Smooth muscle cell (in vitro differentiated cells): ENCODE data around the gene ACTL8. TPM values are rescaled to one million over a fixed set of nuclear protein-coding genes. Genes with fewer than 3 reads are reported as not detected.

Source experiments
- DNase-seq: peaks from one replicate; lab custom pipeline; 2025; ENCODE audit not compliant: unreplicated experiment; lab: John Stamatoyannopoulos, UW
- H2AFZ ChIP-seq: fragments of 200-600 bp; sonication (generic); 2 replicates; pipeline ENCODE4 v1.6.0; 2016; ENCODE audit warnings: antibody characterized with exemption, low read depth, mild to moderate bottlenecking
- H3F3A ChIP-seq: fragments of 200-600 bp; sonication (generic); 2 replicates; pipeline ENCODE4 v1.6.0; 2017; ENCODE audit warnings: antibody characterized with exemption, low read depth
- H3K27ac ChIP-seq: fragments of 200-600 bp; sonication (generic); 2 replicates; pipeline ENCODE4 v1.5.1; 2016; ENCODE audit warnings: low read depth, mild to moderate bottlenecking
- H3K27me3 ChIP-seq: fragments of 200-600 bp; sonication (generic); 2 replicates; pipeline ENCODE4 v1.6.1; 2016; ENCODE audit warnings: low read depth, mild to moderate bottlenecking
- H3K36me3 ChIP-seq: fragments of 200-600 bp; sonication (generic); 2 replicates; pipeline ENCODE4 v1.5.1; 2016; ENCODE audit warnings: low read depth
- H3K4me1 ChIP-seq: fragments of 200-600 bp; sonication (generic); 2 replicates; pipeline ENCODE4 v1.5.1; 2016; ENCODE audit warnings: low read depth
- H3K4me2 ChIP-seq: fragments of 200-600 bp; sonication (generic); 2 replicates; pipeline ENCODE4 v1.6.0; 2016; ENCODE audit warnings: mild to moderate bottlenecking
- H3K4me3 ChIP-seq: fragments of 200-600 bp; sonication (generic); 2 replicates; pipeline ENCODE4 v1.5.1; 2016; ENCODE audit warnings: mild to moderate bottlenecking
- H3K79me2 ChIP-seq: fragments of 200-600 bp; sonication (generic); 2 replicates; pipeline ENCODE4 v1.6.0; 2016; ENCODE audit warnings: low read depth, mild to moderate bottlenecking
- H3K9ac ChIP-seq: fragments of 200-600 bp; sonication (generic); 2 replicates; pipeline ENCODE4 v1.6.0; 2016; ENCODE audit warnings: low read depth
- H3K9me3 ChIP-seq: fragments of 200-600 bp; sonication (generic); replicated peaks from 2 replicates; pipeline ENCODE4 v1.5.1; 2016; ENCODE audit warnings: low read depth
- H4K20me1 ChIP-seq: fragments of 200-600 bp; sonication (generic); 2 replicates; pipeline ENCODE4 v1.6.0; 2016; ENCODE audit warnings: low read depth
- WGBS: methylation state at CpG from one replicate; pipeline ENCODE4 v1.1.7; 2016; ENCODE audit warnings: low lambda C conversion rate; 5-methylcytosine and 5-hydroxymethylcytosine counted together
- polyA plus RNA-seq: library from polyadenylated mRNA; unstranded; fragments of >200 nt; fragmentation: Nextera tagmentation; extraction: Ambion mirVana; gene quantifications from 2 replicates; pipeline ENCODE4 v1.2.1, GENCODE V29; 2016
- total RNA-seq: library from RNA; depleted of rRNA; stranded (reverse); fragments of >200 nt; gene quantifications from 2 replicates; pipeline ENCODE4 v1.2.3, GENCODE V29; 2014
- TF ChIP-seq, protein P1 (sequence below): fragments of 200-600 bp; sonication (generic); IDR thresholded peaks from 2 replicates; pipeline ENCODE4 v1.5.1; 2017; ENCODE audit warnings: borderline replicate concordance, mild to moderate bottlenecking, antibody characterized with exemption; ENCODE audit not compliant: insufficient read depth, poor library complexity, severe bottlenecking

ACTL8 gene
- total and polyA plus RNA-seq, 2 experiments from 2014 or later = 0.13 TPM; not detected in 1

DNA sequence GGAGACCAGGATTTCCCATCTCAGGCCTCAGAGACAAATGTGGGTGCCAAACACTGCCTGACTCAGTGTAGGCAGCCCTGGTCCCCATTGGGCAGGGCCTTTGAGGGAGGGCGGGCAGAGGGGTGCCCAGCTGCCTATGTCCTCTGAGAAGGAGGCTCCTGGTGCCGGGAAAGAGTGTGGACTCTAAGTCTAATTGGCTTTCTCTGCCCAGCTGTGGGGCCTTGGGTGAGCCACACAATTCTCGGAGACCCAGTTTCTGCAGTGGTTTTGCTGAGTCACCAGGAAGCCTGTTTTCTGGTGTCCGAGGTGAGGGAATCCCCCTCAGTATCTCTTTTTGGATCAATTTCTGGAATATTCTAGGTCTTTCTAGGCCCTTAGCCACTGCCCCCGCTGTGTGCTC, 35.3 kb upstream of the ACTL8 start:
- Histone ChIP-seq H3K4me1 (no peaks in the 10 kb centered on the region), H2AFZ (no peak overlapping the region), H4K20me1 (no peaks in the 10 kb centered on the region), H3K27ac (no peak overlapping the region), H3K9ac (no peak overlapping the region), H3K79me2 (no peaks in the 10 kb centered on the region), H3K4me3 (no peak overlapping the region), H3K4me2 (no peak overlapping the region), H3K9me3 (no peaks in the 10 kb centered on the region), H3F3A (no peaks in the 10 kb centered on the region), H3K27me3 (peaks cover 13% of the 10 kb centered on the region), H3K36me3 (no peaks in the 10 kb centered on the region)
- TF ChIP-seq, protein P1, sequence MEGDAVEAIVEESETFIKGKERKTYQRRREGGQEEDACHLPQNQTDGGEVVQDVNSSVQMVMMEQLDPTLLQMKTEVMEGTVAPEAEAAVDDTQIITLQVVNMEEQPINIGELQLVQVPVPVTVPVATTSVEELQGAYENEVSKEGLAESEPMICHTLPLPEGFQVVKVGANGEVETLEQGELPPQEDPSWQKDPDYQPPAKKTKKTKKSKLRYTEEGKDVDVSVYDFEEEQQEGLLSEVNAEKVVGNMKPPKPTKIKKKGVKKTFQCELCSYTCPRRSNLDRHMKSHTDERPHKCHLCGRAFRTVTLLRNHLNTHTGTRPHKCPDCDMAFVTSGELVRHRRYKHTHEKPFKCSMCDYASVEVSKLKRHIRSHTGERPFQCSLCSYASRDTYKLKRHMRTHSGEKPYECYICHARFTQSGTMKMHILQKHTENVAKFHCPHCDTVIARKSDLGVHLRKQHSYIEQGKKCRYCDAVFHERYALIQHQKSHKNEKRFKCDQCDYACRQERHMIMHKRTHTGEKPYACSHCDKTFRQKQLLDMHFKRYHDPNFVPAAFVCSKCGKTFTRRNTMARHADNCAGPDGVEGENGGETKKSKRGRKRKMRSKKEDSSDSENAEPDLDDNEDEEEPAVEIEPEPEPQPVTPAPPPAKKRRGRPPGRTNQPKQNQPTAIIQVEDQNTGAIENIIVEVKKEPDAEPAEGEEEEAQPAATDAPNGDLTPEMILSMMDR = no peak
- WGBS = 55% methylated on average over 5 of the region's 5 CpGs
- no peak for DNase-seq

DNA sequence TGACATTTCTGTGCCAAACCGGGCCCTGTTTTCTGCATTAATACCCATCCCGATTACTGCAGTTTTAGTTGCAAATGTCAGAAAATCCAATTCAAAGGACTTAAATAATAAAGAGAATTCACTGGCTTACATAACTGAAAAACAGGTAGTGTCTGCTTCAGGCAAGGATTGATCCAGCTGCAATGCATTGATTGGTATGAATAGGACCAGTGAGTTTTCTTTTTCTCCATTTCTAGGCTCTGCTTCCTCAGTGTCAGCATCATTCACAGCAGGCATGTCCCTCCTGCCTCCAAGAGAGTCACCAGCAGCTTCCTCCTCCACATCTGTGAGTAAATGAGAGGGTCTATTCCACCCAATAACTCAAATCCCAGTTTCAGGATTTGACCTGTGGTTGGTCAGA, 33.7 kb upstream of the ACTL8 start:
- H2AFZ ChIP-seq = no peak overlapping the region
- DNase-seq = no peak
- WGBS = 95% methylated on average over 2 of the region's 2 CpGs

DNA sequence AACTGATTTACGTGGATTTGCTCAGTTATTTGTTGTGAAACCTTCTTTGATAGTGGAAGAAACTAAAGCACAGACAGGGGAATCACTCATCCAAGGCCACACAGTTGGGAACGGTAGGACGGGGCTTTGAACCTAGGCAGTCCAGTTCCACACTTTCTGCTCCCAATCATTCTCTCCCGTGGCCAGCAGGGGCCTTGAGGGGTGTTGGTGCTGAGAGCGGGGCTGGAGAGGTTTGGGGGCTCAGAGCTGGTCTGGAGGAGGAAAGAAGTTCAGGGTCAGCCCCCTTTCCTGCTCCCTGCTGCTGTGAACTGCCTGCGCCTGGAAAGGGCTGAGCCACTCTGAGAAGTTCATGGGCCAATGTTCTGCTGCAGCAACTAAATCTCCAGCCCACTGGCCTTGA, 31.4 kb upstream of the ACTL8 start:
- 64% methylated on average over 6 of the region's 6 CpGs for WGBS
- H3K4me1 ChIP-seq = no peaks in the 10 kb centered on the region
- no peak overlapping the region for H3K4me3 ChIP-seq
- H2AFZ ChIP-seq = no peak overlapping the region
- H3K27ac ChIP-seq = no peak overlapping the region
- no peaks in the 10 kb centered on the region for H3K9me3 ChIP-seq
- H3F3A ChIP-seq = no peaks in the 10 kb centered on the region
- H3K36me3 ChIP-seq = no peaks in the 10 kb centered on the region
- H3K4me2 ChIP-seq = no peak overlapping the region
- TF ChIP-seq, protein P1 = no peak
- H3K27me3 ChIP-seq = peaks cover 13% of the 10 kb centered on the region
- no peaks in the 10 kb centered on the region for H3K79me2 ChIP-seq
- DNase-seq = no peak
- no peak overlapping the region for H3K9ac ChIP-seq
- H4K20me1 ChIP-seq = no peaks in the 10 kb centered on the region

More for the DNA sequence above, 33.7 kb upstream of the ACTL8 start:
- no peak overlapping the region for H3K4me2 ChIP-seq
- H3K27ac ChIP-seq = no peak overlapping the region
- no peaks in the 10 kb centered on the region for H3K4me1 ChIP-seq
- H3K36me3 ChIP-seq = no peaks in the 10 kb centered on the region
- no peaks in the 10 kb centered on the region for H4K20me1 ChIP-seq
- peaks cover 13% of the 10 kb centered on the region for H3K27me3 ChIP-seq
- TF ChIP-seq, protein P1 = no peak
- H3K79me2 ChIP-seq = no peaks in the 10 kb centered on the region
- H3K9ac ChIP-seq = no peak overlapping the region
- H3F3A ChIP-seq = no peaks in the 10 kb centered on the region
- no peaks in the 10 kb centered on the region for H3K9me3 ChIP-seq
- H3K4me3 ChIP-seq = no peak overlapping the region

DNA sequence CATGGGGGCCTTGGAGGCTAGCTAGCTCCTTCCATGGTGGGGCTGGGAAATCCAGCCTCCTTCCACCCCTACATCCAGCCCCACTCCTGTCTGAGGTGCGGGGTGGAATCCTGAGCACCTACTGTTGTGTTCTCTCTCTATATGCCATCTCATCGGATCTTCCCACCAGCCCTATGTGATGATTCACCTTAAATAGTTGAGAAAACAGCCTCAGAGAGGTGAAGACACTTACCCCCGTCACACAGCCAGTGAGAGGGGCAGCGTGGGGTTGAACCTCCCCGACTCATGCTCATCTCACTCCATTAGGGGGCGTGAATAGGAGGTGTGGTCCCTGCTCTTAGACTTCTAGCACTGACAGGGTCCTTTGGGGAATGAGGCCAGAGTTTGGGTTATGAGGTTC, 31.0 kb upstream of the ACTL8 start:
- Histone ChIP-seq H3F3A (no peaks in the 10 kb centered on the region), H2AFZ (no peak overlapping the region)
- WGBS = 84% methylated on average over 6 of the region's 6 CpGs

More for the DNA sequence above, 31.0 kb upstream of the ACTL8 start:
- TF ChIP-seq, protein P1 = no peak
- Histone ChIP-seq H3K36me3 (no peaks in the 10 kb centered on the region), H3K4me3 (no peak overlapping the region), H3K27me3 (peaks cover 13% of the 10 kb centered on the region), H3K4me1 (no peaks in the 10 kb centered on the region), H3K4me2 (no peak overlapping the region), H3K27ac (no peak overlapping the region), H3K79me2 (no peaks in the 10 kb centered on the region), H3K9ac (no peak overlapping the region), H4K20me1 (no peaks in the 10 kb centered on the region), H3K9me3 (no peaks in the 10 kb centered on the region)
- DNase-seq = no peak
